Measurements from ENCODE around the gene DYRK2.
A peak's percentile ranks its signal among the peaks of the same experiment; 100 is the strongest.

Gene DYRK2

DNA sequence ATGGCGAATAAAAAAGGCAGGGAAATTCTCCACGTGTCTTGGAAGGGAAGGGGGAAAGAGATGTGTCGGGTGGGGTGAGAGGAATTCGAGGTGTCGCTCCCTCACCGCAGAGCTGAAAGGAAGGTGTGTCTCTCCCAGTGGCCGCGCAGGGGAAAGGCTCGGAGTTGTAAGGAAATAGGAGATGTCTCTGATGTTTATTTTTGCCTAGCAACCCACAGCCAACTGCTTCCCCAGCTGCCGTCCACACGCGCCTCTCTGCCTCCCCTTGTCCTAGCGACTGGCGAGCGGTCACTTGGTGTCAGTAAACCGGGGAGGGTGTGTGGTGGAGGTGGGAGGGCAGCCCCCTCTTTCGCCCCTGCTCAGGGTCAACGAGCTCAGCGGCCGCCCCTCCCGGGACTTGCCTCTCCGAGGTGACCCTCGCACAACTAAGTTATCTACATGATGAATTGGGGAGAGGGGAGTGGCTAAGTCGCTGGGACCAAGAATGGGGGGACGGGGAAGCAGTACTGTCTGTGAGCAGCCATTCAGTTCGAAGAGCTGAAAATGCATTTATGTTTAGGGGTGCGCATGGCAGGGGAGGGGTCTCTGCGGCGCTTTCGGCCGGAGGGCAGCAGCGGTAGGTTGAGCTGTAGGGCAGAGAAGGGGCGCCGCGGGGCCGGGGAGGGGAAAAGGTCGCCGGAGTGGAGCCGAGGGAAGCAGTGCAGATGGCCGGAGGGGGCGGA, 585 bp upstream of the DYRK2 start:
- Histone ChIP-seq H3K27me3 (ENCODE audit: insufficient read depth, poor library complexity, severe bottlenecking) (no peaks in the 10 kb centered on the region), H3K4me3 (ENCODE audit: severe bottlenecking) (peak overlapping the region; percentile 97), H3K36me3 (ENCODE audit: low read depth) (no peaks in the 10 kb centered on the region), H3K9me3 (ENCODE audit: severe bottlenecking) (no peaks in the 10 kb centered on the region), H3K27ac (ENCODE audit: poor library complexity, severe bottlenecking) (peak overlapping the region; percentile 70), H3K4me1 (ENCODE audit: insufficient read depth, poor library complexity, severe bottlenecking) (peaks cover 26% of the 10 kb centered on the region)
- ATAC-seq (ENCODE audit: low read depth) = peak; percentile 78
- TF ChIP-seq, protein P1, sequence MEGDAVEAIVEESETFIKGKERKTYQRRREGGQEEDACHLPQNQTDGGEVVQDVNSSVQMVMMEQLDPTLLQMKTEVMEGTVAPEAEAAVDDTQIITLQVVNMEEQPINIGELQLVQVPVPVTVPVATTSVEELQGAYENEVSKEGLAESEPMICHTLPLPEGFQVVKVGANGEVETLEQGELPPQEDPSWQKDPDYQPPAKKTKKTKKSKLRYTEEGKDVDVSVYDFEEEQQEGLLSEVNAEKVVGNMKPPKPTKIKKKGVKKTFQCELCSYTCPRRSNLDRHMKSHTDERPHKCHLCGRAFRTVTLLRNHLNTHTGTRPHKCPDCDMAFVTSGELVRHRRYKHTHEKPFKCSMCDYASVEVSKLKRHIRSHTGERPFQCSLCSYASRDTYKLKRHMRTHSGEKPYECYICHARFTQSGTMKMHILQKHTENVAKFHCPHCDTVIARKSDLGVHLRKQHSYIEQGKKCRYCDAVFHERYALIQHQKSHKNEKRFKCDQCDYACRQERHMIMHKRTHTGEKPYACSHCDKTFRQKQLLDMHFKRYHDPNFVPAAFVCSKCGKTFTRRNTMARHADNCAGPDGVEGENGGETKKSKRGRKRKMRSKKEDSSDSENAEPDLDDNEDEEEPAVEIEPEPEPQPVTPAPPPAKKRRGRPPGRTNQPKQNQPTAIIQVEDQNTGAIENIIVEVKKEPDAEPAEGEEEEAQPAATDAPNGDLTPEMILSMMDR (IDR thresholded peaks at IDR 0.05; ENCODE audit: poor library complexity, severe bottlenecking) = no peak
- DNase-seq (ENCODE audit: low spot score) = peak; percentile 82

GRCh38 chr12:67649261-67649569, 670 bp downstream of the DYRK2 start:
- DNase-seq (ENCODE audit: low spot score) (no peak), ATAC-seq (ENCODE audit: low read depth) (no peak)
- Histone ChIP-seq H3K36me3 (ENCODE audit: low read depth) (no peaks in the 10 kb centered on the region), H3K4me1 (ENCODE audit: insufficient read depth, poor library complexity, severe bottlenecking) (peaks cover 36% of the 10 kb centered on the region), H3K27me3 (ENCODE audit: insufficient read depth, poor library complexity, severe bottlenecking) (no peaks in the 10 kb centered on the region), H3K9me3 (ENCODE audit: severe bottlenecking) (no peaks in the 10 kb centered on the region), H3K27ac (ENCODE audit: poor library complexity, severe bottlenecking) (peak overlapping the region; percentile 70), H3K4me3 (ENCODE audit: severe bottlenecking) (peak overlapping the region; percentile 97)
- TF ChIP-seq, protein P1 (IDR thresholded peaks at IDR 0.05; ENCODE audit: poor library complexity, severe bottlenecking) = no peak

DNA sequence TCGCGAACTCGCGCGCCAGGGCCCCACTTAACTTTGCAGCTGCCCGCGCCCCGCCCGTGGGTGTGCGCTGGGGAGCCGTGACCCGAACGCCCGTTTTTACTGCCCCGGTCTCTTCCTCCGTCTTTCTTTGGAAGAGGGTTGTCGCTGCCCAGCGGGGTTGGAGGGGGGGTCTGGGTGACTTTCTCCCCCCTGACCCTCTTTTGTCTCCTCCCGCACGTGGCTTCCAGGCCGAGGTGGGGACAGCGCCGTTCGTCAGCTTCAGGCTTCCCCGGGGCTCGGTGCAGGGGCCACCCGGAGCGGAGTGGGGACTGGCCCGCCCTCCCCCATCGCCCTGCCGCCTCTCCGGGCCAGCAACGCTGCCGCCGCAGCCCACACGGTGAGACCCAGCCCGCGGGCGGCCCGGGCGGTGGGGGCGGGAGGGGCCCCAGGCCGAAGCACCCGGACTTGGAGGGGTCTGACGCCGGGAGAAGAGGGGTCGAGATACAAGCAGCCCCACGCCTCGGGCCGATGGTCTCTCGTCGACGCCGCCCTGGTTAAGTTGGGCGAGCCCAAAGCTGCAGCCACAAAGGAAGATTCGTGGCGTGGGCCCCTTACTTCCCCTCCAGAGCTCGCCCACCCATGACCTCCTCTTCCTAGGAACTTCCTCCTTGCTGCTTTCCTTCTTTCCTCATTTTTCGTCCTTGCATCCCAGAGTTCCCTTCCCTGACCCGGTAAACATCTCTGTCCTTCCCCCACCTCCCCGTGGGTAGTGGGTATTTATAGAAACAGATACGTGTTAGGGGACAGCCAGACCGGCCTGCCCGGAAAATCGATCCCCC, 1.2 kb downstream of the DYRK2 start:
- Histone ChIP-seq H3K27ac (ENCODE audit: poor library complexity, severe bottlenecking) (peak overlapping the region; percentile 70), H3K9me3 (ENCODE audit: severe bottlenecking) (no peaks in the 10 kb centered on the region), H3K27me3 (ENCODE audit: insufficient read depth, poor library complexity, severe bottlenecking) (no peaks in the 10 kb centered on the region), H3K36me3 (ENCODE audit: low read depth) (no peaks in the 10 kb centered on the region), H3K4me3 (ENCODE audit: severe bottlenecking) (peak overlapping the region; percentile 97), H3K4me1 (ENCODE audit: insufficient read depth, poor library complexity, severe bottlenecking) (peaks cover 36% of the 10 kb centered on the region)
- TF ChIP-seq, protein P1 (IDR thresholded peaks at IDR 0.05; ENCODE audit: poor library complexity, severe bottlenecking) = no peak
- ATAC-seq (ENCODE audit: low read depth) = peak; percentile 5; the same call in 1 of the 3 replicates
- DNase-seq (ENCODE audit: low spot score) = no peak

DNA sequence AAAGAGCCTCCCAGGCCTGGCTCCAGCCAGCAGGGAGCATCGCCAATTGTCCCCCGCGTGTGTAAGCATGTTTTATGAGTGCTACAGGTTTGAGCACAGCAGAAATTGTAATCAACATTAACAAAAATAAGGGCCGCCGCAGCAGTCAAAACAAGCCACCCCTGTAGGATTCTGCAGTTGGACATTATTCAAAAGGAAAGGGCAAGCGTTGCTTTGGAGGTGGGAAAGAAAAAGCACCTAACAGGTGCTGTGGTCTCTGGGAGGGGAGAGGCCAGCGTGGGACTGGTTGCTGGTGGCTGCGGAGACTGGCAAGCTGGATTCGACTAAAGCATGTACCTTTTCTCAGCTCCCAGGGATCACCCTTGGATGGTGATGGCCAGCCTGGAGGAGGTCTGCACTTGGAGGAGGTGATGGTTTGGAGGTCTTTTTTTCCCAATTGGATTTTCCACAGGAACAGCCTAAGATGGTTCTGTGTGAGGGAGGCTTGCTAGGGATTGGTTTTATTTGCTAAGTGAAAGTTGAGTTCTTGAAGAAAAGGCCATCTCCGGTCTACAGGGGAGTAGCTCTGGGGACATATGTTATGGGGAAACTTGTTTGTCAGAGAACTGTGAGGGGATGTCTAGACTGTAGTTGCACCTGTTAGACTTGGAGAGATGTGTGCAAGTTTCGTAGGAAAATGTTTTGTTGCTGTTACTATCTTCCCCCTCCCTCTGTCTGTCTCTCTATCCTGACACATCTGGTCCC, 2.0 kb downstream of the DYRK2 start:
- no peaks in the 10 kb centered on the region; the same call in 1 of the 2 replicates for H3K36me3 ChIP-seq (ENCODE audit: low read depth)
- no peaks in the 10 kb centered on the region for H3K9me3 ChIP-seq (ENCODE audit: severe bottlenecking)
- H3K4me1 ChIP-seq (ENCODE audit: insufficient read depth, poor library complexity, severe bottlenecking) = peaks cover 29% of the 10 kb centered on the region
- TF ChIP-seq, protein P1 (IDR thresholded peaks at IDR 0.05; ENCODE audit: poor library complexity, severe bottlenecking) = no peak
- DNase-seq (ENCODE audit: low spot score) = no peak
- peak overlapping the region; percentile 97 for H3K4me3 ChIP-seq (ENCODE audit: severe bottlenecking)
- no peak for ATAC-seq (ENCODE audit: low read depth)
- peak overlapping the region; percentile 70 for H3K27ac ChIP-seq (ENCODE audit: poor library complexity, severe bottlenecking)
- no peaks in the 10 kb centered on the region for H3K27me3 ChIP-seq (ENCODE audit: insufficient read depth, poor library complexity, severe bottlenecking)

All from RWPE2 (cell line).